ENCODE data around the gene NXT1.
A peak's percentile ranks its signal among the peaks of the same experiment; 100 is the strongest.

The NXT1 gene

DNA sequence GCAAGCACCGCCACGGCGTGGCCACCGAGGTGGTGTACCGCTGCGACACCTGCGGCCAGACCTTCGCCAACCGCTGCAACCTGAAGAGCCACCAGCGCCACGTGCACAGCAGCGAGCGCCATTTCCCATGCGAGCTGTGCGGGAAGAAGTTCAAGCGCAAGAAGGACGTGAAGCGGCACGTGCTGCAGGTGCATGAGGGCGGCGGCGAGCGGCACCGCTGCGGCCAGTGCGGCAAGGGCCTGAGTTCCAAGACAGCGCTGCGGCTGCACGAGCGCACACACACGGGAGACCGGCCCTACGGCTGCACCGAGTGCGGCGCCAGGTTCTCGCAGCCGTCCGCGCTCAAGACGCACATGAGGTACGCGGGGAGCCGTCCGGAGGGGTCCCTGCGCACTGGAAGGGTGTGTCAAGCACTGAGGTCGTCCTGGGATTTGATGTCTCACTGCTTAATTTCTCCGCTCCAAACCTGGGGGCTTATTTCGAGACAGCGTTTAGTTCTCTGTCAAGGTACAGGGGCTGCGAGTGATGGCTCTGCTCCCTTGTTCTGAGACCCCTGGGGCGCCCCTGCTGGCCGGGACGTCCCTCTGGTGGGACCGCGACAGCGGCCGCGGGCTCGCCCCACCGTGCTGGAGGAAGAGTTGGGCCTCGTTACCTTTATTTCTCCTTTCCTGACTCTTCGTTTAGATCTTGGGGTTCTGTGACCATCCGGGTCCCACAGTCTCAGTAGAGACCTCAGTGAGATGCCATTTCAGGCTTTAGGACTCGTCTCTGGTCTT lies 15.0 kb downstream of the NXT1 start:
- no peak for DNase-seq (ENCODE audit: extremely low spot score)
- ChIA-PET POLR2A (no interaction called here), CTCF (interaction anchor here (1.3 to 1.5 kb wide), 2 partner anchors 8 to 16 kb away, joined by 4 read pairs; partner anchors contain the start of gene NXT1)
- TF ChIP-seq, protein P1, sequence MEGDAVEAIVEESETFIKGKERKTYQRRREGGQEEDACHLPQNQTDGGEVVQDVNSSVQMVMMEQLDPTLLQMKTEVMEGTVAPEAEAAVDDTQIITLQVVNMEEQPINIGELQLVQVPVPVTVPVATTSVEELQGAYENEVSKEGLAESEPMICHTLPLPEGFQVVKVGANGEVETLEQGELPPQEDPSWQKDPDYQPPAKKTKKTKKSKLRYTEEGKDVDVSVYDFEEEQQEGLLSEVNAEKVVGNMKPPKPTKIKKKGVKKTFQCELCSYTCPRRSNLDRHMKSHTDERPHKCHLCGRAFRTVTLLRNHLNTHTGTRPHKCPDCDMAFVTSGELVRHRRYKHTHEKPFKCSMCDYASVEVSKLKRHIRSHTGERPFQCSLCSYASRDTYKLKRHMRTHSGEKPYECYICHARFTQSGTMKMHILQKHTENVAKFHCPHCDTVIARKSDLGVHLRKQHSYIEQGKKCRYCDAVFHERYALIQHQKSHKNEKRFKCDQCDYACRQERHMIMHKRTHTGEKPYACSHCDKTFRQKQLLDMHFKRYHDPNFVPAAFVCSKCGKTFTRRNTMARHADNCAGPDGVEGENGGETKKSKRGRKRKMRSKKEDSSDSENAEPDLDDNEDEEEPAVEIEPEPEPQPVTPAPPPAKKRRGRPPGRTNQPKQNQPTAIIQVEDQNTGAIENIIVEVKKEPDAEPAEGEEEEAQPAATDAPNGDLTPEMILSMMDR (IDR thresholded peaks at IDR 0.05; ENCODE audit: control extremely low read depth, extremely low read depth, low read depth, missing control alignments): no peak

DNA sequence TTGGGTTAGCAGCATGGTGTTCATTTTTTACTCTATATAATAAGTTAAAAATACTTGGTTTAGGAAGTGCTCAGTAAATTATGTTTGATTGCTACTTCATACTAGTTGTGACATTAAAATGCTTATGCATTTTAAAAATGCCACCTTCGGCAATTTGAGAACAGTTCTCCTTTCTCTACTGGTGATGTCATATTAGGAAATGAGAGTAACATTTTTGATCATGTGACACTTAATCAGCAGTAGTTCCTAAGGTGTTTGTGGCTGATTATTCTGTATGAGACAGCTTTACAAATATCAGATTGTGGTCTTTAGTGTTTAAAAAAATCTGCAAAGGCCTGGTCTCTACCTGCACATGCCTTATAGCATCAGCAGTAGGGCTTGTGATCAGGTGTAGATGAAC lies 15.8 kb downstream of the NXT1 start:
- peak; percentile 50 for DNase-seq (ENCODE audit: extremely low spot score)
- CTCF ChIA-PET: interaction anchor here (1.5 kb wide), 1 partner anchor 8 kb away, joined by 4 read pairs; no protein-coding TSS in a partner anchor
- TF ChIP-seq, protein P1 (IDR thresholded peaks at IDR 0.05; ENCODE audit: control extremely low read depth, extremely low read depth, low read depth, missing control alignments): no peak
- POLR2A ChIA-PET: no interaction called here

DNA sequence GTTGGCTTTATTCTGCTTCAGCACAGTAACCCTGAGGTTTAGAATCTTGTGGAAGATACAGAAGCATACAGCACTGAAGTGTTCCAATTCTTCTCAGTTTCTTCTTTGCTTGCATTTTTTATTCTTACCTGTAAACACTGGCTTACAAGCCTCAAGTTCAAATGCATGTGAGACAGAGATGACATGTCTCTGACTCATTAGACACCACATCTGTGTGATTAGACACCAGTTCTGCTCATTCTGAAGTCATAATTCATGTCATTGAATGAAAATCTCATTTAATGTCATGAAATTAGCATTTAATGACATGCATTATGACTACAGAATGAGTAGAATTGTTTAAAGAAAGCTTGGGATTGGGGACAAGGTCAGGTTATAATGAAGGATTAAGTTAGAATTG lies 17.2 kb downstream of the NXT1 start:
- ChIA-PET CTCF (interaction anchor here (1.0 kb wide), 1 partner anchor 53 kb away, joined by 3 read pairs; the partner anchor contains the start of gene NAPB), POLR2A (no interaction called here)
- TF ChIP-seq, protein P1 (IDR thresholded peaks at IDR 0.05; ENCODE audit: control extremely low read depth, extremely low read depth, low read depth, missing control alignments): no peak
- DNase-seq (ENCODE audit: extremely low spot score): no peak

DNA sequence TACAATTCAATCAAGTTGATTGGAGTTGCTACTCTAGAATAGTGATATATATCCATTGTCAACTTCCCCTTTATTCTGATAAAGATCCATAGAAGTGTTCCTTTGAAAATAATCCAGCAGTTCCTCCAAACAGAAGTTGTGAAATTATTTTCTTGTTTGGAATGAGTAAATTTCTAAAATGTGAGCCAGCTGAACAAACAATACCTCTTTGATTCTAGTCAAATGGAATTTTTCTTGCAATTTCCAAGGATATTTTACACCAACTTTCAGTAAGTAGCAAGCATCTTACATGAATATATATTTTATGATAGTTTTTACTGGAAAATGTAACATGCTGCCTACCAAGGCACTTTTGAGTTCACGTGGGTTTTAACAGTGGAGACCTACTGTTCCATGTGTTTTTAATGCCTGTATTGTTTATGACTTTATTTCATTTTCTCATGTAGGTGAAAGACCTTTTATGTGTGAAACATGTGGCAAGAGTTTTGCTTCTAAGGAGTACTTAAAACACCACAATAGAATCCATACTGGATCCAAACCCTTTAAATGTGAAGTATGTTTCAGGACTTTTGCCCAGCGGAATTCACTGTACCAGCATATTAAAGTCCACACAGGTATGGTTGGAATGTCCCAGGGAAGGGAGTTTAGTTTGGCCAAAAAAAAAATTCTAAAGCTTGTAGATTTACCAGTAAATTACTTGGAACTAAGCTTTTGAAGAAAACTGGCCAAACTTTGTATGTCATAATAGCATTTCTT lies 17.9 kb downstream of the NXT1 start:
- TF ChIP-seq, protein P1 (IDR thresholded peaks at IDR 0.05; ENCODE audit: control extremely low read depth, extremely low read depth, low read depth, missing control alignments): no peak
- no peak for DNase-seq (ENCODE audit: extremely low spot score)
- CTCF ChIA-PET: interaction anchor here (1.0 kb wide), 1 partner anchor 52 kb away, joined by 3 read pairs; the partner anchor contains the start of gene NAPB
- POLR2A ChIA-PET: no interaction called here

DNA sequence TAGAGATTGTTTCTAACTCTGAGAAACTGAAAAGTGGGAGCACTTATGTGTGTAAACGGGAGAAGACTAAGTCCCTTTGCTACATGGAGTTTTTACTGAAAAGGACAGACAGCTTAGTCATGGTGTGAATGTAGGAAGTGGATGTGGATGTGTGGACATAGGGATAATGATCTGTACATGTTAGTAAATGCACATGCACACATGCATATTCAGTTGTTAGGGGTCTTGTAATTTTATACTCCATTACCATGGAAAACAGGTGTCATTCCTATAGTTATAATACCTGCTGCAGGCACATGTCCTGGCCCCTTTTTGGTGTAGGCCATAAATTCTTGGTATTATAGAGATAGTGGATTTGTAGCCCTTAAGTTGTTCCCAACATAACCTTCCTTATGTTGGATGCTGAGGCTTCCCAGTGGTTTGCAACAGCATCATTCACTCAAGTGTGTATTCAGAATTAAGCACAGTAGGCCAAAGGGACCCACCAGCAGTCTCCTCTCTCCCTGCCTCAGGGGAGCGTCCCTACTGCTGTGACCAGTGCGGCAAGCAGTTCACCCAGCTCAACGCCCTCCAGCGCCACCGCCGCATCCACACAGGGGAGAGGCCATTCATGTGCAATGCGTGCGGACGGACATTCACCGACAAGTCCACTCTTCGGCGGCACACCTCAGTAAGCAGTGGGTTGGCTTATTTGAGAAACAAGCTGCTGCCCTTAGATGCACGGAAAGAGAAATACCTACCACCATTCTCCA lies 18.7 kb downstream of the NXT1 start:
- POLR2A ChIA-PET: no interaction called here
- TF ChIP-seq, protein P1 (IDR thresholded peaks at IDR 0.05; ENCODE audit: control extremely low read depth, extremely low read depth, low read depth, missing control alignments): no peak
- DNase-seq (ENCODE audit: extremely low spot score): no peak
- CTCF ChIA-PET: interaction anchor here (1.1 kb wide), 1 partner anchor 23 kb away, joined by 3 read pairs; no protein-coding TSS in a partner anchor

DNA sequence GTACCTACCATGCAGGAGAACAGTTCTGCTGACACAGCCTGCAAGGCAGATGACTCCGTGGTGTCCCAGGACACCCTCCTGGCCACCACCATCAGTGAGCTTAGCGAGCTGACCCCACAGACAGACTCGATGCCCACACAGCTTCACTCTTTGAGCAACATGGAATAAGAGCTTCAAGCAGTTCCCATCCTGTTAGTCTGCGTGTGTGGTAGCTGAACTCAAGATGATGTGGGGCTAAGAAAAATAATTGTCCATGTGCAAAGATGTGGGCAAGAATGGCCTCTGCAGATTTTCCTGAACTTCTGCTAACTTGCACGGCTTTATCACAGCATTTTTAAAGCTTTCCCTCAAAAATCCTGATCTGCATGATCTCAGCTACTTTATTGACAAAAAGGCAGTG lies 19.7 kb downstream of the NXT1 start:
- no peak for DNase-seq (ENCODE audit: extremely low spot score)
- ChIA-PET CTCF (interaction anchor here (0.7 to 1.3 kb wide), 3 partner anchors 21 to 135 kb away, joined by 3 read pairs; no protein-coding TSS in a partner anchor), POLR2A (interaction anchor here (1.0 kb wide), 1 partner anchor 12 kb away, joined by 3 read pairs; no protein-coding TSS in a partner anchor)
- TF ChIP-seq, protein P1 (IDR thresholded peaks at IDR 0.05; ENCODE audit: control extremely low read depth, extremely low read depth, low read depth, missing control alignments): no peak
